HG03060 (cell line): ENCODE data around the gene CES4A.
"Not testable (repeated sequence)": the region's sequence is repeated elsewhere in the genome, so short reads cannot be mapped to it uniquely, and the experiment has no call there.

Experiments used
- ATAC-seq: cut with Tn5 transposase; IDR thresholded peaks from one replicate; pipeline ENCODE4 v1.9.1; 2021; ENCODE audit warnings: low read depth, moderate number of reproducible peaks; ENCODE audit not compliant: unreplicated experiment

Gene CES4A

GRCh38 chr16:67040906-67041305 lies 52.5 kb downstream of the CES4A start:
- ATAC-seq = no peak

DNA sequence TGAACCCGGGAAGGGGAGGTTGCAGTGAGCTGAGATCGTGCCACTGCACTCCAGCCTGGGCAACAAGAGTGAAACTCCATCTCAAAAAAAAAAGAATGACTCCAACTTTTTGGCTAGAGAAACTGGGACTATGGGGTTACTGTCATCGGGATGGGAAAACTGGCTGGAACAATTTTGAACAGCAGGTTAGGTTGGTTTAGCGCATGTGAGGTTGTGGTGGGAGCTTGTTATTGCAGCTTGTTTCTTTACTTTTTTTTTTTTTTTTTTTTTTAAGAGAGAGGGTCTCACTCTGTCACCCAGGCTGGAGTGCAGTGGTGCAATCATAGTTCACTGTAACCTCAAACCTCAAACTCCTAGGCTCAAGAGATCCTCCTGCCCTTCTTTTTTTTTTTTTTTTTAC lies 53.1 kb downstream of the CES4A start:
- not testable (repeated sequence) for ATAC-seq

DNA sequence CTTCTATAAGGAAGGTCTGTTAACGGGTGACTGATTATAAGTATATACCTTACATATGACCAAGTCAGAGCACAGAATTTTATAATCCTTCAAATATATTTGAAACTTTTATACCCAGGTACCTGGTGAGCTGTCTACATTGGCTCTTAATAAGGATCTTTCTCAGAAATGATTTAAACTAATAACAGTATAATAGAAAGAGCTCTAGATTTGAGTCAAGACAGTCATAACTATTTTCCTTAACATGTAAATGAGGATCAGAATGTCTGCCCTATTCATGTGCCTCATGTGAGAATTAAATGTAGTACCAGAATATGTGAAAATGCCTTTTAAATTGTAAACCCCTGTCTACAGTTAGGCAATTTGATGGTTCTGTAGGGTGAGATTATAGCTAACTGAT lies 55.0 kb downstream of the CES4A start:
- ATAC-seq = no peak

DNA sequence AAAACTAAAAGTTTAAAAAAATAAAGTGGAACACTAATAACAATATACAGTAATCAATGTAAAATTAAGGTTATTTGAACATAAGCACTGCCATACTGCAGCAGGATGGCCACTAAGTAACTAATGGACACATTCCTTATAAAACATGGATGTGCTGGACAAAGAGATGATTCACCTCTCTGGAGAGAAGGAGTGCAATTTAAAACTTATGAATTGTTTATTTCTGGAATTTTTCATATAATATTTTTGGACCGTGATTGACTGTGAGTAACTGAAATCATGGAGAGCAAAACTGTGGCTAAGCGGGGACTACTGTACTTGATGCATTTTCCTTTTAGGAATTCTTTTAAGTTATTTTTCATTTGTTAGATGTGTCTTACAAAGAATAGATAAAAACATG lies 62.4 kb downstream of the CES4A start:
- no peak for ATAC-seq

DNA sequence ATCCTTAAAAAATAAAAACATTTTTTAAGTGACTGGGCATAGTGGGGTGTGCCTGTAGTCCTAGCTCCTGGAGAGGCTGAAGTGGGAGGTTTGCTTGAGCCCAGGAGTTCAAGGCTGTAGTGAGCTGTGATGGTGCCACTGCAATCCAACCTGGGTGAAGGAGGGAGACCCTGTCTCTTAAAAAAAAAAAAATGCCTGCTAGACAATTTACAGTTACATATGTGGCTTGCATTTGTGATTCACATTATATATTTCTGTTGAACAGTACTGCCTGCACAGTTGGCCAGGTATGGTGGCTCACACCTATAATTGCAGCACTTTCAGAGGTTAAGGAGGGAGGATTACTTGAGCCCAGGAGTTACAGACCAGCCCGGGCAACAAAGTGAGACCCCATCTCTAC lies 64.0 kb downstream of the CES4A start:
- ATAC-seq = no peak

- no peak for ATAC-seq
These were observed 65.5 kb downstream of the CES4A start for GRCh38 chr16:67053767-67054334.

- no peak for ATAC-seq
These were observed 66.5 kb downstream of the CES4A start for GRCh38 chr16:67054901-67055300.

DNA sequence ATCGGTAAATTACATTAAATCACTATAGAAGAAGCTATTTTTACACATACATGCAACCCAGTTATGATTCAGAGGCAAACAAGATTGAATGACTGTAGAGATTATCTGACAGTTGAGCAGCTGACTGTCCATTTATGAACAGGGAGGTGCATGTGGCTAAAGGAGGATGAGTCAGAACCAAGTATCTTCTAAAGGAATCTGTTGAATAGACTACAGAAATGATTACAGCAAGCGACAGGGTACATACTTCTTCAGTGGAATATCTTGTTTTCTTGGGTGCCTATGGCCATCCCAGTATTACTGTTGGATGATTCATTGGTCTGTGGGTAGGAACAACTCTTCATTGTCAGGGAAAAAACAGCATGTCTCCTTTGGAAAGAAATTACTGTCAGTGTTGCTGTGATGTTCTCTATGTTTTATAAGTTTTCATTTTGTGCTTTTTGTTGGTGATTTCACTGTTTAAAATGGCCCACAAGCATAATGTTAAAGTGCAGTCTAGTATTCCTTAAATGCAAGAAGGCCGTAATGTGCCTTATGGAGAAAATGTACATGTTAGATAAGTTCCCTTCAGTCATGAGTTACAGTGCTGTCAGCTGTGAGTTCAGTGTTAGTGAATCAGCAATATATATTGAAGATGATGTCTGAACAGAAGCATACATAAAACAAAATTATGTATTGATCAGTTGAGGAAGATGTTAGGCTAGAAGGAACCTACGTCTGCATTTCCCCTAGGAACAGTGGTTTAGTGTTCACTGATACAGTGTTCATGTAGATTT lies 67.5 kb downstream of the CES4A start:
- no peak for ATAC-seq
